Activated naive CD4-positive, alpha-beta T cell treated with anti-CD3 and anti-CD28 coated beads for 36 hours (primary cell): Measurements from ENCODE around the gene NELL1. TPM values are rescaled to one million over a fixed set of nuclear protein-coding genes. Genes with fewer than 3 reads are reported as not detected.

Experiments
- CTCF ChIA-PET: fragments of 350-600 bp; sonication (Branson Sonifier 250); formaldehyde crosslinking; loops from one replicate; lab custom pipeline; 2021; ENCODE audit warnings: antibody characterized with exemption; lab: Charles Lee
- DNase-seq: peaks from one replicate; pipeline ENCODE4 v3.0.0-alpha.2; 2020
- H3K27ac Mint-ChIP-seq: one replicate; pipeline ENCODE4 v1.8.0; 2021; ENCODE audit warnings: mild to moderate bottlenecking, mixed read lengths
- H3K27me3 Mint-ChIP-seq: one replicate; pipeline ENCODE4 v1.8.0; 2021; ENCODE audit warnings: low read depth, mixed read lengths
- H3K36me3 Mint-ChIP-seq: one replicate; pipeline ENCODE4 v1.8.0; 2021; ENCODE audit warnings: low read depth, mixed read lengths
- H3K4me1 Mint-ChIP-seq: one replicate; pipeline ENCODE4 v1.8.0; 2021; ENCODE audit warnings: low read depth, mixed read lengths
- H3K4me3 Mint-ChIP-seq: one replicate; pipeline ENCODE4 v1.8.0; 2021; ENCODE audit warnings: mild to moderate bottlenecking, moderate library complexity, mixed read lengths
- H3K9me3 Mint-ChIP-seq: one replicate; pipeline ENCODE4 v1.8.0; 2021; ENCODE audit warnings: mixed read lengths
- intact Hi-C: fragments of 100-400 bp; cut with micrococcal nuclease; formaldehyde crosslinking; loops from one replicate; pipeline ENCODE4 v1.15.1; 2023
- total RNA-seq, 2 experiments: library from RNA; stranded (reverse); gene quantifications; one replicate each; pipeline ENCODE4 v1.2.3, GENCODE V29; 2021

The NELL1 gene
- total RNA-seq, 2 experiments from 2014 or later, result not detected

- Mint-ChIP-seq H3K9me3 (peaks cover 13% of the 10 kb centered on the region), H3K4me3 (no peak overlapping the region), H3K4me1 (no peaks in the 10 kb centered on the region), H3K27ac (no peak overlapping the region), H3K36me3 (no peaks in the 10 kb centered on the region), H3K27me3 (no peaks in the 10 kb centered on the region)
- CTCF ChIA-PET, result no interaction called here
- intact Hi-C loops, result no loop called here
- DNase-seq, result no peak
Observed at GRCh38 chr11:21040630-21041029, 371.2 kb downstream of the NELL1 start.

- no peaks in the 10 kb centered on the region for H3K9me3 Mint-ChIP-seq
- no peak overlapping the region for H3K27ac Mint-ChIP-seq
- H3K4me3 Mint-ChIP-seq, result no peak overlapping the region
- no peaks in the 10 kb centered on the region for H3K27me3 Mint-ChIP-seq
- CTCF ChIA-PET, result no interaction called here
- no peaks in the 10 kb centered on the region for H3K4me1 Mint-ChIP-seq
- no peaks in the 10 kb centered on the region for H3K36me3 Mint-ChIP-seq
- intact Hi-C loops, result no loop called here
- no peak for DNase-seq
Observed at GRCh38 chr11:21048626-21049025, 379.2 kb downstream of the NELL1 start.

- intact Hi-C loops, result no loop called here
- Mint-ChIP-seq H3K4me3 (no peak overlapping the region), H3K36me3 (no peaks in the 10 kb centered on the region), H3K9me3 (no peaks in the 10 kb centered on the region), H3K27ac (no peak overlapping the region), H3K27me3 (no peaks in the 10 kb centered on the region), H3K4me1 (no peaks in the 10 kb centered on the region)
- no peak for DNase-seq
- CTCF ChIA-PET, result no interaction called here
Observed at GRCh38 chr11:21053466-21053865, 384.1 kb downstream of the NELL1 start.

GRCh38 chr11:21056644-21057043 lies 387.3 kb downstream of the NELL1 start:
- no peaks in the 10 kb centered on the region for H3K4me1 Mint-ChIP-seq
- no peaks in the 10 kb centered on the region for H3K36me3 Mint-ChIP-seq
- CTCF ChIA-PET, result no interaction called here
- DNase-seq, result no peak
- no peak overlapping the region for H3K4me3 Mint-ChIP-seq
- H3K27me3 Mint-ChIP-seq, result no peaks in the 10 kb centered on the region
- no peak overlapping the region for H3K27ac Mint-ChIP-seq
- H3K9me3 Mint-ChIP-seq, result peaks cover 2% of the 10 kb centered on the region
- intact Hi-C loops, result no loop called here

GRCh38 chr11:21059879-21060278 lies 390.5 kb downstream of the NELL1 start:
- intact Hi-C loops, result no loop called here
- DNase-seq, result no peak
- Mint-ChIP-seq H3K36me3 (no peaks in the 10 kb centered on the region), H3K27me3 (no peaks in the 10 kb centered on the region), H3K4me1 (no peaks in the 10 kb centered on the region), H3K9me3 (peaks cover 4% of the 10 kb centered on the region), H3K27ac (no peak overlapping the region), H3K4me3 (no peak overlapping the region)
- CTCF ChIA-PET, result no interaction called here

- Mint-ChIP-seq H3K4me3 (no peak overlapping the region), H3K27ac (no peak overlapping the region), H3K9me3 (peaks cover 2% of the 10 kb centered on the region), H3K4me1 (no peaks in the 10 kb centered on the region), H3K36me3 (no peaks in the 10 kb centered on the region), H3K27me3 (no peaks in the 10 kb centered on the region)
- intact Hi-C loops, result no loop called here
- CTCF ChIA-PET, result no interaction called here
- no peak for DNase-seq
Observed at GRCh38 chr11:21066030-21066429, 396.6 kb downstream of the NELL1 start.

- DNase-seq, result no peak
- H3K27me3 Mint-ChIP-seq, result peaks cover 2% of the 10 kb centered on the region
- H3K4me1 Mint-ChIP-seq, result no peaks in the 10 kb centered on the region
- CTCF ChIA-PET, result no interaction called here
- intact Hi-C loops, result no loop called here
- H3K4me3 Mint-ChIP-seq, result no peak overlapping the region
- H3K36me3 Mint-ChIP-seq, result no peaks in the 10 kb centered on the region
- H3K27ac Mint-ChIP-seq, result no peak overlapping the region
- H3K9me3 Mint-ChIP-seq, result peaks cover 6% of the 10 kb centered on the region
Observed at GRCh38 chr11:21068886-21069285, 399.5 kb downstream of the NELL1 start.

GRCh38 chr11:21069909-21070308 lies 400.5 kb downstream of the NELL1 start:
- peaks cover 5% of the 10 kb centered on the region for H3K9me3 Mint-ChIP-seq
- peaks cover 2% of the 10 kb centered on the region for H3K27me3 Mint-ChIP-seq
- no peak overlapping the region for H3K27ac Mint-ChIP-seq
- no peak overlapping the region for H3K4me3 Mint-ChIP-seq
- DNase-seq, result no peak
- CTCF ChIA-PET, result no interaction called here
- no peaks in the 10 kb centered on the region for H3K4me1 Mint-ChIP-seq
- H3K36me3 Mint-ChIP-seq, result no peaks in the 10 kb centered on the region
- intact Hi-C loops, result no loop called here

GRCh38 chr11:21072558-21072957 lies 403.2 kb downstream of the NELL1 start:
- intact Hi-C loops, result no loop called here
- no peak for DNase-seq
- no peaks in the 10 kb centered on the region for H3K36me3 Mint-ChIP-seq
- peaks cover 2% of the 10 kb centered on the region for H3K27me3 Mint-ChIP-seq
- H3K4me3 Mint-ChIP-seq, result no peak overlapping the region
- H3K9me3 Mint-ChIP-seq, result peaks cover 5% of the 10 kb centered on the region
- no peak overlapping the region for H3K27ac Mint-ChIP-seq
- CTCF ChIA-PET, result no interaction called here
- H3K4me1 Mint-ChIP-seq, result no peaks in the 10 kb centered on the region

GRCh38 chr11:21082853-21083252 lies 413.5 kb downstream of the NELL1 start:
- Mint-ChIP-seq H3K4me1 (no peaks in the 10 kb centered on the region), H3K27me3 (no peaks in the 10 kb centered on the region), H3K9me3 (no peaks in the 10 kb centered on the region), H3K4me3 (no peak overlapping the region), H3K27ac (no peak overlapping the region), H3K36me3 (no peaks in the 10 kb centered on the region)
- no peak for DNase-seq
- CTCF ChIA-PET, result no interaction called here
- intact Hi-C loops, result no loop called here

- Mint-ChIP-seq H3K9me3 (no peaks in the 10 kb centered on the region), H3K27ac (no peak overlapping the region), H3K4me1 (no peaks in the 10 kb centered on the region), H3K36me3 (no peaks in the 10 kb centered on the region), H3K4me3 (no peak overlapping the region), H3K27me3 (no peaks in the 10 kb centered on the region)
- DNase-seq, result no peak
- CTCF ChIA-PET, result no interaction called here
- intact Hi-C loops, result no loop called here
Observed at GRCh38 chr11:21088930-21089329, 419.5 kb downstream of the NELL1 start.

GRCh38 chr11:21104641-21105040 lies 435.3 kb downstream of the NELL1 start:
- CTCF ChIA-PET, result no interaction called here
- H3K4me1 Mint-ChIP-seq, result no peaks in the 10 kb centered on the region
- peaks cover 5% of the 10 kb centered on the region for H3K9me3 Mint-ChIP-seq
- intact Hi-C loops, result no loop called here
- H3K27me3 Mint-ChIP-seq, result no peaks in the 10 kb centered on the region
- H3K36me3 Mint-ChIP-seq, result peaks cover 1% of the 10 kb centered on the region
- no peak overlapping the region for H3K27ac Mint-ChIP-seq
- no peak for DNase-seq
- no peak overlapping the region for H3K4me3 Mint-ChIP-seq

GRCh38 chr11:21105196-21105917 lies 436.0 kb downstream of the NELL1 start:
- no peak overlapping the region for H3K4me3 Mint-ChIP-seq
- H3K27ac Mint-ChIP-seq, result no peak overlapping the region
- intact Hi-C loops, result no loop called here
- no peaks in the 10 kb centered on the region for H3K27me3 Mint-ChIP-seq
- CTCF ChIA-PET, result no interaction called here
- H3K36me3 Mint-ChIP-seq, result peaks cover 1% of the 10 kb centered on the region
- no peaks in the 10 kb centered on the region for H3K4me1 Mint-ChIP-seq
- H3K9me3 Mint-ChIP-seq, result peaks cover 6% of the 10 kb centered on the region
- no peak for DNase-seq
